GM12875 (cell line): ENCODE measurements around the gene FLVCR1.
"Not testable (repeated sequence)": the region's sequence is repeated elsewhere in the genome, so short reads cannot be mapped to it uniquely, and the experiment has no call there.

ENCODE experiments used
- H3K4me3 ChIP-seq: one replicate; pipeline ENCODE4 v1.5.1; 2011; ENCODE audit warnings: low read depth, low read length, control low read depth
- CTCF ChIP-seq: IDR thresholded peaks from 2 replicates; pipeline ENCODE4 v1.5.1; 2011; ENCODE audit warnings: low read depth, mild to moderate bottlenecking, control low read depth, inconsistent platforms, low read length, moderate library complexity, borderline replicate concordance; ENCODE audit not compliant: insufficient read depth

The FLVCR1 gene

GRCh38 chr1:212879947-212880690, 22.0 kb downstream of the FLVCR1 start:
- TF ChIP-seq CTCF = no peak
- no peak overlapping the region for H3K4me3 ChIP-seq

GRCh38 chr1:212884592-212884991, 26.5 kb downstream of the FLVCR1 start:
- no peak for TF ChIP-seq CTCF
- H3K4me3 ChIP-seq = no peak overlapping the region

GRCh38 chr1:212892108-212892507, 34.0 kb downstream of the FLVCR1 start:
- TF ChIP-seq CTCF = no peak
- H3K4me3 ChIP-seq = no peak overlapping the region

- no peak for TF ChIP-seq CTCF
- no peak overlapping the region for H3K4me3 ChIP-seq
Measured at GRCh38 chr1:212899845-212900244, 41.8 kb downstream of the FLVCR1 start.

GRCh38 chr1:212901290-212901689, 43.2 kb downstream of the FLVCR1 start:
- H3K4me3 ChIP-seq = no peak overlapping the region
- TF ChIP-seq CTCF = no peak

GRCh38 chr1:212902054-212902453, 44.0 kb downstream of the FLVCR1 start:
- no peak overlapping the region for H3K4me3 ChIP-seq
- TF ChIP-seq CTCF = no peak

- H3K4me3 ChIP-seq = no peak overlapping the region
- TF ChIP-seq CTCF = no peak
Measured at GRCh38 chr1:212903664-212904063, 45.6 kb downstream of the FLVCR1 start.

- H3K4me3 ChIP-seq = not testable (repeated sequence)
Measured at GRCh38 chr1:212908071-212908470, 50.0 kb downstream of the FLVCR1 start.
